RKO (cell line): ENCODE measurements around the gene SPEN.

Experiments used
- DNase-seq: peaks from one replicate; pipeline ENCODE4 v3.0.0-alpha.2; 2016; ENCODE audit warnings: low spot score

SPEN gene

DNA sequence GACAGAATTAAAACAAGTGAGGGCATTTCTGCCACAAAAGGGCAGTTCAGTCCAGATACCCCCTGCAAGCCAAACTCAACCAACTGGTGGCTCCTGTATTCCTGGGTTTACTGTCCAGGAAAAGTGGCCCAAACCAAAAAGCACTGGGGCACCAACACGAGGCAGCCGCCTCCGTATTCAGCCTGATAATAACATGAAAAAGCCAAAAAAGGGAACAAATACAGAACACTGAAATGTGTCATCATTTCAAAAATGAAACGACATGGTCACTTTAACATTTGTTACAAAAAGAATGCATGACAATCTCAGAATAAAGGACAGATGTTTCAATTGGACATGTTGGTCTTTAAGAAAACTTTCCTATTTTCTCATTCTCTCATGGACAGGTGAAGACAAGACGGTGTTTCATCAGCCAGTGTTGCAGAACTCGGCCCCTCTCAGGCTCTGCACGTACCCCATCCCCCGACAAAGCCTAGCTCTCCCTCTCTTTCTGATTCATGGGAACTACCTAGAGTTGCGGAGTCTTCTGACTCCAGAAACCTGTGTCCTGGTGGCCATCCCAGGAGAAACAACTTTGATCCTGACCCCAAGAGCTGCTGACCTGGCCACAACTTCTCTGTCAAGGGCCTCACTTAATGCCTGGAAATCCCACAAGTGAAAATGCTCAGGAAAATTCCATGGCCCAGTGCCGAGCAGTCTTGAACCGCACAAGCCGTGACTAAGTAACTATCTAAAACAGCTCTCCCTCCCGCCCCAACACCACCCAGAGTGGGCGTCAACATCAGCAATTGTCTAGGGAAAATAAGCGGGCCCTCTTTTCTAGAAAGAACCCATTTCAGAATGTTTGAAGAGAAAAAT lies 101.3 kb downstream of the SPEN start:
- DNase-seq, result no peak

DNA sequence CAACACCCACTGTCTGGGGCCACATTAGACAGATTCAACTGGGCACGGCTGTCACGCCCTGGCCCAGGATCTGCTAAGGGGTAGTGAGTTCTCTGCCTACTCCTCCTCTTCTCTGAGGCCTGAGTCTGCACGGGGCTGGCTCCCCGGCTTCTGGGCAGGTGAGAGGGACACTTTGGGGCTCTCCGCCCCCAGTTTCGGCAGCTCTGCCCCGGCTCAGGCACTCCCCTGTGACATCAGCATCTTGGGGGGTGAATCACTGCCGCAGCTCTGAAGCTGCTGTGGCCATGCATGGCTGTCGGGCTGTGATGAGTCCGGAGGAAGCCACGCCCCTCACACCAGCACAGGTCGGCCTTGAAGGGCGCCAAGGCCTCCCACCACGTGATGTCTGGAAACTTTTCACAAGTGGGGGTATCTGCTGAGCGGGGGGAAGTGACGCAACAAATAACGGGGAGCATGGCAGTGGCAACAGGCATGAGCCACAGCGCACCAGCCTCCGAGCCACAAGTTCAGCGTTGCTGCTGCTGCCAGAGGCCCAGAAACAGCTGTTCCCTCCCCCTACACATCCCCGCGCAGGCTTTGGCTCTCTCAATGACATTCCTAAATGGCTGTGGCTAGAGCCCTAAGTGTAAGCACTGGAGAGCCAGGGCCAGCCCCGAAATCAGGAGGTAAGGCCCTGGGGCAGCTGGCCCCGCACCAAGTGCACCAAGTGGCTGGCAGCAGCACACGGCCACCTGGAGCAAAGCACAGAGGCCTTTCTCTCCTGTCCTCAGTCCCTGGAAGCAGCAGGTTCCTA lies 102.1 kb downstream of the SPEN start:
- DNase-seq, result no peak

DNA sequence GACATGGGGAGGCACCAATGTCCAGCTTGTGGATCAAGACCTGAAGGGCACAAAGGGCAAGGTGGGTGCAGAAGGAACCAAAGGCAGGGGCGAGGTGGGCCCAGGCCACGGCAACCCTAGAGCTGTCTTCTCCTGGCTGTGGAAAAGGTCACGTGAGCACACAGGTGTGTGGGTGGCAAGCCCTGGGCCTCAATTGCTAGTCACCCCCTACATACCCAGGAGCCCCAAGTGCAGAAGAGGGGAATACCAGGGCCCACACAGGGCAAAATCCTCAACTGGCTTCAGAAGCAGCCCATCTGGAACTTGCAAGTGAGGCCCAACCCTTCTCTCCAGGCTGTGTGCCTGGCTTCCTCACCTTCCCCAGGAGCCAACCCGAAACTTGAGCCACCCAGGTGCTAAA lies 102.8 kb downstream of the SPEN start:
- no peak for DNase-seq

DNA sequence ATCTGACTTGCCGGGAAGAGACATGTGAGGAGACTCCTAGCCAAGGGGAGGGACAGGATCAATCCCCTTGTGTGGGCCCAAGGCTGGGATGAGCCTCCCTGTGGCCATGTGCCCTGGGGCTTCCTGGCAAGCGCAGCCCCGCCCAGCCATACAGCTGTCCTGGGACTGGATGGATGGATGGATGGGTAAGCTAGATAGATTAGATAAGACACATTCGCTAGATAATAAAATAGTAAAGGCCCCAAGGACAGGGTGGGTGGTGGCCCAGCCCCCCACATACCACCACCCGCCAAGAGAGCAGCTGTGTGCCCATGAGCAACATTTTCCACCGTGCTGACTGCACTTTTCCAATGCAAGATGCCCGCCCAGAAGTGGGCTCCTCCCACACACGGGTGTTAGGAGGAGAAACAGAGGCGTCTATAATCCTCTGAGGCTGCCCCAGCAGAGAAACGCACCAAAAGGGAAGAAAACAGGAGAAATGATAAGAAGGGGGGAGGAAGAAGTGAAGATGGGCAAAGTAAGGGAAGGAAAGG lies 103.3 kb downstream of the SPEN start:
- DNase-seq, result no peak

DNA sequence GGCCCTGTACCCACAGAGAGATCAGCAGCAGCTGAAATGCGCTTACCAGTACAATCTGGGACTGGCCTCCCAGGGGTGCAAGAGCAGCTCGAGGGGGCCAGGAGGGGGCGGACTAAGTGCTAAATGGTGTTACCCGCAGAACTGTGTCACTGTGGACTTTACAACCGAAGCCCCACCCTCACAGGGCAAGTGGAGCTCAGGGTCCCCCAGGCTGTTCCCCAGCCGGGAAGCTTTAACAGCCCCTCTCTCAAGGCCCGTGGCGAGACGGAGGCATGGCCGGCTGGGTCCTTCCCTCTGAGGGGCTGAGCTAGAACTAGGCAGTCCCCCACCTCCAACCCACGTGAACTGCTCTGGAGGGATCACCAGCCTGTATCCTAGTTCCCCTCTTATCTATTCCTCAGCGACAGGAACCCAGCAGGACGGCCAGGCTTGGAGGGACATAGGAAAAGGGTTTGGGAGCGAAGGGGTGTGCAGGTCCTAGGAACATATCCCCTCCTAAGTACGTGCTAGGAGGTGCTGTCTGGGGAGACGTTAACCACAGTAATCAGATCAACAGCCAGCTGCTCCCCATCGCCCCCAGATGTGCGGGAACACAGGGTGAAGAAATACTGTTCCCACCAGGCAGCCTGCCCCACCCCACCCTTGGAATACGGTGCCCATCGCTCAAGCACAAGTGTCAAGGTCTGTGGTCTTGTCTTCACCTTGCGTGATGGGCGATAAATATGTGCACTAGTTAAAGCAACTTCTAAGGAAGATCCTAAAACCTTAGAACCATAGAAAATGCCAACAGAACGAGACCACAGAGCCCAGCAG lies 104.0 kb downstream of the SPEN start:
- no peak for DNase-seq

DNA sequence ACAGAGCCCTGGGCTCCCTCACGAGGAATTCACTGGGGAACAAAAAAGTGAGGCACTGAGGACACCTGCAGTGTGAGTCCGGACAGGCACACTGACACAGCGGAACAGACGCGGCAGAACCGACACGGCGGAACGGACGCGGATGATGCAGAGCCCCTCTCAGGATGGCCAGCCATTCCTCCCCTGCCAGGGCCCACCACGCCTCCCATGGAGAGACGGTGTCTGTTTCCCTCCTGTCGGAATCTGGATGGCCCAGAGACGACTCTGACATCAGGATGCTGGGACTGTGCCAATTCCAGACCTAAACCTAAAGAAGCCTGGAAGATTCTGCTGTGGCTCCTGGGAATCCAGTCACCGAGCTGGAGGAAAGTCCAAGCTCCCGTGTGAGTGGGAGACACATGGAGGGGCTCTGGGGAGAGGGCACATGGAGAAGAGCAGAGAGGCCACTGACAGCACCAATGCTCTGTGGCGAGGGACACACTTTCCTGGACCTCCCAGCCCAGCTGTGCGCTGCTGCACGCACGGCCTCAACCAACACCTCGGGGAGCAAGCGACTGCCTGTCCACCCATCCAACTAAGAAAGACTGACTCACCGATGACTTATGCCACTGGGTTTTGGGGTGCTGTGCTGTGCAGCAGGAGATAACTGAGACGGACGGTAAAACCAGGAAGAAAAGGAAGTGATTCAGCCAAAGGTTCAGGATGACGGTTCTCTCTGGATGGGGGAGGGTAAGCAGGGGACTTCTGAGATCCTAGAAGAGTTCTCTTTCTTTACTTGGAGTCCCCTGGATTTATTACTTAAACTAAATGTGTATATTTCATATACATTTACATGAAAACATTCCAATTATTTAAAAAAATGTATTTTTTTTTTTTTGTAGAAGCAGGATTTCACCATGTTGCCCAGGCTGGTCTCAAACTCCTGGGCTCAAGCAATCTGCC lies 105.1 kb downstream of the SPEN start:
- DNase-seq, result peak; percentile 99

DNA sequence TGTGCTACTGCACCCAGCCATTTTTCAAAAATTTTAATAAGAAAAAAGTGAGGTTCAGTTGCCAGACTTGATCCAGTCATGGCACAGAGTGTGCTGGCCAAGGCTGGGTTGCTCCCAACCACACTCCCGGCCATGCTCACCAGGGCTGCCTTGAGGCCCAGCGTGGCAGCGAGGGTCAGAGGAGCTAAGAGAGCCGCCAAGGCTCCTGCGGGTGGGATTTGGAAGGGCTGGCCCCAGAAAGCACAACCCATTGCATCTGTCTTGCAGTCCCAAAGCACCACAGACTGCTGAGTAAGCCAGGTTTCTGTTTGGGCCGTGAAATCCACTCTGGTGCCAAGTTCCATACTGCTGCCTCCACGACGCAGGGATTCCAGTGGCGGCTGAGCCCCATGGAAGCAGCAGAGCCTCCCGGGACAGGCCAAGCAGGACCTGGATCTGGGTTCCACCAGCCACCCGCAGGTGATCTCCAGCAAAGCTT lies 105.8 kb downstream of the SPEN start:
- DNase-seq, result no peak

DNA sequence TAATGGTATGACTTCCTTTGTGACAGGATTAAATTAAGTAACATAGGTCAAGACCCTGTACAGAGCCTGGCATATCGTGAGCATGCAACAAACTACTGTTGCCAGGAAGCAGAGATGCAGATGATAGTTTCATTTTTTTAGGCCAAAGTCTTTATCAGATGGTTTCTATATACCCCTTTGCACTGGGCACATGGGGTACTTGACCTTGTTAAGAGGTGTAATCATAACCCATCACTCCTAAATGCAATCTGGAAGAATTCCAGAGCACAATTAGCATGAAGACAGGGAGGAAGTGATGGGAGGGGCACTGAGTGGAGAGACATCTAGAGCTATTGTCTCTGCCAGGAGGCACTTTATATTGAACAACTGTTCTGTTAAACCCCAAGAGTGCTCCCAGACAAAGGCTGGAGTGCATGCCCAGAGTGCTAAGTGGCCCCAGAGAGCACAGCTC lies 106.3 kb downstream of the SPEN start:
- DNase-seq, result no peak

DNA sequence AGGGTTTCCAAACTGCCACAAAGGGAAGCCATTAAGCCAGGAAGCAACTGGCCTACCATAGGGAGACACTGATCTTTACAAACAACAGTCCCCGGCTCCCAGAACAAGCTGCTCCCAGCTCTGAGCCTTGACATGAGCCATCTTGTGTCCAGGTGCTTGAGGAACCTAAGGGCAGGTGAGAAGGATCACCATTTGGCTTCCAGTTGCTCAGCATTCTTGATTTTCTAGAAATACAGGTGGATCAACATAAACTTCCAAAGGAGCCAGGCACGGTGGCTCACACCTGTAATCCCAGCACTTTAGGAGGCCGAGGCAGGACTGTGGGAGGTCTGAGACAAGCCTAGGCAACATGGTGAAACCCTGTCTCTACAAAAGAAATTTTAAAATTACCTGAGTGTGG lies 106.8 kb downstream of the SPEN start:
- DNase-seq, result no peak

DNA sequence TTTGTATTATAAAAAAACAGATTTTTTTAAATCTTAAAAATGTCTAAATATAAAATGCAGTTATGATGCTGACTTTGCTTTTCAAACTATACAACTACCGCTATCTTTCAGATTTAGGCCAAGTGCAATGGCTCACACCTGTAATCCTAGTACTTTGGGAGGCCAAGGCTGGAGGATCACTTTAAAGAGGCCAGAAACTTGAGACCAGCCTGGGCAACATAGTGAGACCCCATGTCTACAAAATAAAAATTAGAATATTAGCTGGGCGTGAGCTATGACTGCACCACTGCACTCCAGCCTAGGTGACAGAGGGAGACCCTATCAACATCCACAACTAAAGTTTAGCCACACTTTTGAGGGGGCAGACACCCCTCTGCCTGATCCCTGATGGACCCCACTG lies 108.0 kb downstream of the SPEN start:
- no peak for DNase-seq

DNA sequence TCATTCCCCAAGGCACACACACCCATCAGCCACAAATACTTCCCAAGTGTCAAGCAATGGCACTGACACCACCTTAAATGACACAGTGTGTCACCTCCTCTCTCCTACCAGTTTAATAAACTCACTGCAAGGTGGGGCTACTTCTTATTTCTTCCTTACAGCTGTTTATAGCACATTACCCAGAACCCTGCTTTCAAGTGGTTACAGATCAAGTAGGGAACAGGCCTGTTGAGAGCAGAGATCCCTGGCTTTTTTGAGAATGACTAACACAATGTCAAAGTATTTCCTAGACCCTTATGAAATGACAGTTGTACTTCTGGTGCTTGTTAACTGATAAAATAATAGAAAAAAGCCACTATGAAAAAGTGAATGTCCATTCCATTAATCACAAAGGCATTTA lies 108.6 kb downstream of the SPEN start:
- no peak for DNase-seq

DNA sequence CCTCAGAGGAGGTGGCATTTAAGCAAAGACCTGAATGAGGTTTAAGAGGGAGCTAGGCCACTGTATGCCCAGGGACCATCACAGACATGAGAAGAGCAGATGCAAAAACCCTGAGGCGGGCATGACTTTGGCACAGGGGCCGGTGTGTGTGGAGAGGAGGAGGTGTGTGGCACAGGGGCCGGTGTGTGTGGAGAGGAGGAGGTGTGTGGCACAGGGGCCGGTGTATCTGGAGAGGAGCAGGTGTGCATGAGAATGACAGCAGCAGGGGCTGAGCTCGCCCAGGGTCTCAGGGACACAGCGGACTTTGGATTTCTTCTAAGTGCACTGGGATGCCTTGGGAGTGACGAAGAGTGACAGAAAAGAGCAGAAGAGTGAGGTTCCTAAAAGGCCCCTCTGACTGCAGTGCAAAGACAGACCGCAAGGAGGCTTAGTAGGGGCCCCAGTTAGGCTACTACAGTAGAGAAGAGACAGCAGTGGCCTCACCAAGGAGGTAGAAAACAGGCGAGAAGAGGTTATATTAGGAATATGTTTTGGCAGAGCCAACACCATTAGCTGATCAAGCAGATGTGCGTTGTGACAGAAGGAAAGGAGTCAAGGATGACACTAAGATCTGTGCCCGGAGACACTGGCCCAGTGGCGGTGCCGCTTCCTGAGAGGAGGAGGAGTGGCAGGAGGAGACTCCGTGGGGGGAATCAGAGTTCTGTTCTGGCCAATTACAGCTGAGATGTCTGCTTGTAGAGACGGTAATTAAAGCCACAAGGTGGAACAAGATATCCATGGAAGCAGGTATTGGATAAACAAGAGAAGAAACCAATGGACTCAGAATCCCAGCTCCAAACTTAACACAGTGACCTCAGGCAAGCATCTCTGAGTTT lies 110.0 kb downstream of the SPEN start:
- DNase-seq, result no peak

DNA sequence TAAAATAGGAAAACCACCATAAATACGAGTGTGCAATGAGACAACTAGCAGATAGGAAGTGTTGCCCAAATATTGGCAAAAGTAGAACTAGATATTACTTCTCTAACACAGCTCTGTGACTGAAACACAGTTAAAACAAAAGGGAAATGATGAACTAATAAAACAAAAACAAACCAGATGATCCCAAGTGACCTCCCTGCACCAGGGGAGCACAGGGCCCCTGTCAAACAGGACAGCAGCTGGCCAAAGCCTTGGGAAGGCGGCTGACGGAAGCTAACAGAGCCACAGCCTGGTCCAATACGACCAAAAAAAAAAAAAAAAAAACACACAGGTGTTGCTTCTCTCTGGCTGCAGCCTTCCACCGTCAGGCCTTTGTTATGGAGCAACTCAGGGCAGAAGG lies 110.6 kb downstream of the SPEN start:
- no peak for DNase-seq

DNA sequence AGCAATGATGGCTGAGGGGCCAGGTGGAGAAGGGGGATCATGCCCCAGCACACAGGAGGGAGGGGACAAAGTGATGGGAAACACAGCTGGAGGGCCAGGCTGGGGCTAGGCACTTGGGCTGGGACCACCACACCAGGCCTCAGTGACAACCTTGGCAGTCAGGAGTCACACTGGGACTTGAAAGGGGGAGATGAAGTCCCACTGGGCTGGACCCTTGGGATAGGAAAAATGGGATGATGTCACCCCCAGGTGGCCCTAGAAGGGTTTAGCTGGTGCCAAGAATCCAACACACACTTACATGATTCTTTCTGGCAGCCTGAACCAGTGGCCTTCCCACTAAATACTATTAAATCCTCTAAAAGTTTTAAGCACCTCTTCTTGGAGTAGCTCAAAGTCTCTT lies 111.3 kb downstream of the SPEN start:
- no peak for DNase-seq

DNA sequence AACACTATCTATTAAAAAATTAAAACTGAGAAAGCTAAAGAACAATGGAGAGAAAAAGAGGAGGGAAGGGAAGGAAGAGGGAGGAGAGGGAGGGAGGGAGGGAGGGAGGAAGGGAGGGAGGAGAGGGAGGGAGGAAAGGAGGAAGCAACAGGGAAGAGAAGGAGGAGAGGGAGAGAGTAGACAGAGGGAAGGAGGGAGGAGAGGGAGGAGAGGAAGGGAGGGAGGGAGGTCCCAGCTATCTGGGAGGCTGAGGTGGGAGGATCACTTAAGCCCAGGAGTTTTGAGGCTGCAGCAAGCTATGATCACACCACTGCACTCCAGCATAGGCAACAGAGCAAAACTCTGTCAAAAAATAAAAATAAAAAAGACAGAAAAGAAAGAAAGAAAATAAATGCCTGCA lies 111.9 kb downstream of the SPEN start:
- no peak for DNase-seq

DNA sequence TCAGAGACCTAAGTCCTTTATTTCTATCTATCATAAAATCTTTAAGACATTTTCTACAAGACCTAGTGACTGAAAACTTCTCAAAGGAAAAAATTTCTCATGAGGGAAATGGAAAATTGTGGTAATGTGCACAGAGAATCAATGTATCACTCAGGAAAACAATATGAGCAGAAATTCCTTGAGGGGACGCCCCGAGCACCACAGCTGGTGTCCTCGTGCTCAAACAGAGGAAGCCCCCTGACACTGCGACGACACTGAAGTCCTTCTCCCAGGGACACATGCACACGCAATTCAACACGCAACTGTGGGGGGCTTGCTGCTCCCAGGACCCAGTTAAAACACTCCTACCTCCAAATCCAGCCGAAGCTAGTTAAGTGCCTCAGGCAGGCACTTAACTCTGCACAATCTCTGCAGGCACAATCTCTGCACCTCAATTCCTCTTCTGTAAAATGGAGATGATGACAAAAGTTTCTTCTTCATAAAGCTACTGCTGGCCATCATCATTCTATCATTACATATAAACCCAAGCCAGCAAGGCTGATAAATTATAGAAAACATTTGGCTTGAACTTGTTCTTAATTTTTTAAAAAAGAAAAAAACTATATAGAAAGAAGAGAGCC lies 112.4 kb downstream of the SPEN start:
- no peak for DNase-seq

DNA sequence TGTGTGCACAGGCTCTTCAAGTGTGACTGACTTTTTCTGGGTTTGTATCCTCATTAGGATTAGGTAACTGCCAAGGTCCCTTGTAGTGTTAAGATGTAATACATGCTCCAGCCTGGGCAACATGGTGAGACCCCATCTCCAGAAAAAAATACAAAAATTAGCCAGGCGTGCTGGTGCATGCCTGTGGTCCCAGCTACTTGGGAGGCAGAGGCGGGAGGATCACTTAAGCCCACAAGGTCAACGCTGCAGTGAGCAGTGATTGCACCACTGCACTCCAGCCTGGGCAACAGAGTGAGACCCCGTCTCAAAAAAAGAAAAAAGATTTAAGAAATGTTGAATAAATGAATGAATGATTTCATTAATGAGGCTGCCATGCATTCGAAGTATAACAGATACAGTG lies 113.3 kb downstream of the SPEN start:
- no peak for DNase-seq

DNA sequence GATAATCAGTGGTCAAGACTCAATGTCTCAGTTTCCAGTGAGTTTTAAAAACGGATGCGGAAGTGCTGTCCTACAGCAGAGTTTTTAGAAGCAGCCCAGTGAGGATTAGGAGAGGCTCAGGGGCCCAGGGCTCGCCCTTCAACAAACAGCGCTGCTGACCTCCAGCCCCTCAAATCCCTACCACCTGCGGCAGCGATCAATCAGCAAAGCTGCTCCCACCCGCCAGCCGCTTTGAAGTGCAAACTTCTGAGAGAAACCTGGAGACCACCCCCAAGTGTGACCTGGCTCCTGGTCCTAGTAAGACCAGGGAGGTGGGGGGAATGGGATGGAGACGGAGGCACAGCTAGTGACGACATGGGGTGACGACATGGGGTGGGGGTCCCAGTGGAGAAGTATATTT lies 114.0 kb downstream of the SPEN start:
- DNase-seq, result no peak

DNA sequence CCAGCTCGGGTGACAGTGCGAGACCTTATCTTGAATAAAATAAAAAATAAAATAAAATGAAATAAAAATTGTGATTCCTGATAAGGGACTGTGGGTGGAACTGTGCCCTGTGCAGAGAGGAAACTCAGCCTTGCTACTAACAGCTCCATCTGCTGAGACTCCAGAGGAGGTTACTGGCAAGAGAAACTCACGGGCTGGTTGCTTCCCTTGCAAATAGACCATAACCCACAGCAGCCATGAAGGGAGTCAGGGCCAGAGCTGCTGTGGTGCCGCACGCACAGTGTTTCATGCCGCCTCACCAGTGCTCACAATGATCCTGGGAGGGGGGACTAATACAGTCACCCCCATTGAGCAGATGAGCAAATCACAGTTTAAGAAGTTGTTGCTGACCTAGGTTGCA lies 114.7 kb downstream of the SPEN start:
- DNase-seq, result no peak
